HUES48 (cell line): Measurements from ENCODE around the gene NEUROD2.

Source experiments
- H3K27ac ChIP-seq: one replicate; pipeline ENCODE4 v1.7.0; 2013; ENCODE audit warnings: low read depth, low read length, inconsistent platforms
- H3K27me3 ChIP-seq: 2 replicates; pipeline ENCODE4 v1.6.1; 2013; ENCODE audit warnings: mild to moderate bottlenecking, low read length; ENCODE audit not compliant: control insufficient read depth, insufficient read depth
- H3K36me3 ChIP-seq: 2 replicates; pipeline ENCODE4 v1.6.1; 2013; ENCODE audit warnings: low read length; ENCODE audit not compliant: control insufficient read depth, insufficient read depth
- H3K4me1 ChIP-seq: 2 replicates; pipeline ENCODE4 v1.6.1; 2013; ENCODE audit warnings: mild to moderate bottlenecking, low read length; ENCODE audit not compliant: control insufficient read depth, insufficient read depth
- H3K4me3 ChIP-seq: 2 replicates; pipeline ENCODE4 v1.5.1; 2013; ENCODE audit warnings: mild to moderate bottlenecking, low read depth, low read length
- H3K9ac ChIP-seq: 2 replicates; pipeline ENCODE4 v1.6.1; 2013; ENCODE audit warnings: mild to moderate bottlenecking, low read depth, low read length, moderate library complexity
- H3K9me3 ChIP-seq: 2 replicates; pipeline ENCODE4 v1.6.1; 2013; ENCODE audit warnings: low read length; ENCODE audit not compliant: control insufficient read depth, insufficient read depth

Gene NEUROD2

GRCh38 chr17:39572121-39572520 is 35.6 kb downstream of the NEUROD2 start:
- no peak overlapping the region for H3K9ac ChIP-seq
- H3K36me3 ChIP-seq, result peaks cover 2% of the 10 kb centered on the region; the same call in 1 of the 2 replicates
- H3K27me3 ChIP-seq, result peaks cover 4% of the 10 kb centered on the region; the same call in 1 of the 2 replicates
- peaks cover 7% of the 10 kb centered on the region; the same call in 1 of the 2 replicates for H3K4me1 ChIP-seq
- H3K9me3 ChIP-seq, result no peaks in the 10 kb centered on the region
- H3K4me3 ChIP-seq, result no peak overlapping the region
- H3K27ac ChIP-seq, result no peak overlapping the region

GRCh38 chr17:39569126-39569525 is 38.6 kb downstream of the NEUROD2 start:
- H3K4me1 ChIP-seq, result peaks cover 6% of the 10 kb centered on the region; the same call in 1 of the 2 replicates
- no peak overlapping the region for H3K27ac ChIP-seq
- H3K9ac ChIP-seq, result no peak overlapping the region
- peaks cover 2% of the 10 kb centered on the region; the same call in 1 of the 2 replicates for H3K36me3 ChIP-seq
- H3K9me3 ChIP-seq, result no peaks in the 10 kb centered on the region
- no peaks in the 10 kb centered on the region for H3K27me3 ChIP-seq
- no peak overlapping the region for H3K4me3 ChIP-seq

GRCh38 chr17:39568702-39569101 is 39.0 kb downstream of the NEUROD2 start:
- H3K27ac ChIP-seq, result no peak overlapping the region
- H3K27me3 ChIP-seq, result no peaks in the 10 kb centered on the region
- no peak overlapping the region for H3K9ac ChIP-seq
- H3K4me1 ChIP-seq, result peaks cover 7% of the 10 kb centered on the region
- H3K9me3 ChIP-seq, result no peaks in the 10 kb centered on the region
- H3K36me3 ChIP-seq, result peaks cover 2% of the 10 kb centered on the region; the same call in 1 of the 2 replicates
- H3K4me3 ChIP-seq, result no peak overlapping the region

- Histone ChIP-seq H3K36me3 (peaks cover 2% of the 10 kb centered on the region; the same call in 1 of the 2 replicates), H3K4me1 (peaks cover 14% of the 10 kb centered on the region), H3K9ac (no peak overlapping the region), H3K27ac (no peak overlapping the region), H3K27me3 (no peaks in the 10 kb centered on the region), H3K4me3 (no peak overlapping the region), H3K9me3 (no peaks in the 10 kb centered on the region)
Observed at GRCh38 chr17:39566094-39566850, 41.4 kb downstream of the NEUROD2 start.

- peaks cover 2% of the 10 kb centered on the region; the same call in 1 of the 2 replicates for H3K36me3 ChIP-seq
- no peaks in the 10 kb centered on the region for H3K27me3 ChIP-seq
- no peak overlapping the region for H3K4me3 ChIP-seq
- H3K9ac ChIP-seq, result no peak overlapping the region
- peak overlapping the region; percentile 26 for H3K27ac ChIP-seq
- H3K9me3 ChIP-seq, result no peaks in the 10 kb centered on the region
- peaks cover 14% of the 10 kb centered on the region for H3K4me1 ChIP-seq
Observed at GRCh38 chr17:39564211-39564848, 43.4 kb downstream of the NEUROD2 start.

- H3K27ac ChIP-seq, result peak overlapping the region; percentile 26
- peaks cover 14% of the 10 kb centered on the region for H3K4me1 ChIP-seq
- H3K9ac ChIP-seq, result no peak overlapping the region
- no peaks in the 10 kb centered on the region for H3K27me3 ChIP-seq
- H3K9me3 ChIP-seq, result no peaks in the 10 kb centered on the region
- H3K4me3 ChIP-seq, result peak overlapping the region; percentile 1; the same call in 1 of the 2 replicates
- H3K36me3 ChIP-seq, result no peaks in the 10 kb centered on the region
Observed at GRCh38 chr17:39563476-39563875, 44.2 kb downstream of the NEUROD2 start.

GRCh38 chr17:39562976-39563375 is 44.7 kb downstream of the NEUROD2 start:
- Histone ChIP-seq H3K4me3 (no peak overlapping the region), H3K4me1 (peaks cover 14% of the 10 kb centered on the region), H3K9me3 (no peaks in the 10 kb centered on the region), H3K27ac (no peak overlapping the region), H3K36me3 (no peaks in the 10 kb centered on the region), H3K27me3 (no peaks in the 10 kb centered on the region), H3K9ac (no peak overlapping the region)

GRCh38 chr17:39562395-39562794 is 45.3 kb downstream of the NEUROD2 start:
- Histone ChIP-seq H3K27me3 (no peaks in the 10 kb centered on the region), H3K9ac (no peak overlapping the region), H3K9me3 (no peaks in the 10 kb centered on the region), H3K36me3 (no peaks in the 10 kb centered on the region), H3K4me3 (no peak overlapping the region), H3K27ac (no peak overlapping the region), H3K4me1 (peaks cover 14% of the 10 kb centered on the region)

GRCh38 chr17:39556423-39556822 is 51.3 kb downstream of the NEUROD2 start:
- H3K9me3 ChIP-seq, result no peaks in the 10 kb centered on the region
- H3K9ac ChIP-seq, result no peak overlapping the region
- no peak overlapping the region for H3K4me3 ChIP-seq
- no peak overlapping the region for H3K27ac ChIP-seq
- peaks cover 6% of the 10 kb centered on the region; the same call in 1 of the 2 replicates for H3K4me1 ChIP-seq
- H3K36me3 ChIP-seq, result no peaks in the 10 kb centered on the region
- H3K27me3 ChIP-seq, result no peaks in the 10 kb centered on the region

- no peak overlapping the region for H3K4me3 ChIP-seq
- H3K36me3 ChIP-seq, result no peaks in the 10 kb centered on the region
- H3K27ac ChIP-seq, result no peak overlapping the region
Observed at GRCh38 chr17:39555368-39555767, 52.4 kb downstream of the NEUROD2 start.

More at GRCh38 chr17:39555368-39555767, 52.4 kb downstream of the NEUROD2 start:
- no peak overlapping the region for H3K9ac ChIP-seq
- H3K4me1 ChIP-seq, result peaks cover 6% of the 10 kb centered on the region; the same call in 1 of the 2 replicates
- H3K9me3 ChIP-seq, result no peaks in the 10 kb centered on the region
- no peaks in the 10 kb centered on the region for H3K27me3 ChIP-seq
